Transverse colon (tissue), 4 donors: ENCODE measurements around the gene TPD52L2.

Experiments
- CTCF ChIP-seq, 5 experiments: fragments of 200-600 bp in 3 of 5; fragments of 450-650 bp in 2 of 5; sonication (generic) in 3 of 5; IDR thresholded peaks; 1 replicate in 2 of 5; 2 replicates in 3 of 5; pipeline ENCODE4 v1.5.1; 2016 to 2017; ENCODE audit warnings: antibody characterized with exemption in 5 of 5, inconsistent platforms in 3 of 5, mild to moderate bottlenecking in 2 of 5, moderate library complexity in 1 of 5
- POLR2AphosphoS5 ChIP-seq, 3 donors: sonication (generic); formaldehyde crosslinking; IDR thresholded peaks; one replicate each; pipeline ENCODE4 v1.6.1; 2016; ENCODE audit warnings: antibody characterized with exemption in 3 of 3

DNA sequence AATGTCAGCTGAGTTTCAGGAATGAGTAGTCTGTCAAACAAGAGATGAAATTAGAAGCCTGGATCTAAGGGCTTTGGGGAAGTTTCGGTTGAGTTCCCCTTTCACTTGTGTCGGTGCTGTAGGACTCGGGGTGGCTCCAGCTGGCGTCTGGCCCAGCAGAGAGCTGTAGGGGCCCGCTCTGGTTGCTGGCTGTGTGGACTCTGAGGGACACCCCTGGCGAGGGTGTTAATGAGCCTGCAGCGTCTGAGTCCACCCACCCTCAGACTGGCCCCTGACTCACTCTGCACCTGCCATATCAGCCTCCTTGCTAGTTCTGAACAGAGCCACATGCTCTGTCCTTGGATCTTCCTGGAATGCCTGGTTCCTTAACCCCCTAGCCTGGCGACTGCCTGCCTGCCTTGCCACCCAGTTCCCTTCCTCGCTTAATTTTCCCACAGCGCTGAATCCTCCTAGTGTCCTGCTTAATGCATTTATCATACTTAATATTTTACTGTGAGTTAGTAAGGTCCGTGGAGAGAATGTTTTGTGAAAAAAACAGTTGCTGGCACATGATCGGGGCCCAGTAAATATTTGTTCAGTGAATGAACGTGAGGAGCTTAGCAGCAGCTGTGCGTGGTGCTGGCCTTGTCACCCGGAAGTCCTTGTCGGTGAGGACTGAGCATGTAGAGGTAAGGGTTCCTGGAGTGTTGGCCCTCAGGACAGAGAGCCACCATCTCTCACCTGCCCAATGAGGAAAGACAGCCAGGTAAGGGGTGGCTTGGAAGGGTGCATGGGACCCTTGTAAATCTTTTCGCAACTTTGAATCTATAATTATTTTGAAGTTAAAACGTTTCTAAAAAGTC, 31.4 kb downstream of the TPD52L2 start:
- no peak for TF ChIP-seq CTCF (IDR thresholded peaks at IDR 0.05)
- TF ChIP-seq POLR2AphosphoS5 (IDR thresholded peaks at IDR 0.05): peak in 1 of 3 donors; percentile 8
